ENCODE data around the gene CLCN7. TPM values are rescaled to one million over a fixed set of nuclear protein-coding genes. Genes with fewer than 3 reads are reported as not detected.

CLCN7 gene
- total RNA-seq, 6 donors from 2014 or later = 78.0 to 463 (median 147) TPM

DNA sequence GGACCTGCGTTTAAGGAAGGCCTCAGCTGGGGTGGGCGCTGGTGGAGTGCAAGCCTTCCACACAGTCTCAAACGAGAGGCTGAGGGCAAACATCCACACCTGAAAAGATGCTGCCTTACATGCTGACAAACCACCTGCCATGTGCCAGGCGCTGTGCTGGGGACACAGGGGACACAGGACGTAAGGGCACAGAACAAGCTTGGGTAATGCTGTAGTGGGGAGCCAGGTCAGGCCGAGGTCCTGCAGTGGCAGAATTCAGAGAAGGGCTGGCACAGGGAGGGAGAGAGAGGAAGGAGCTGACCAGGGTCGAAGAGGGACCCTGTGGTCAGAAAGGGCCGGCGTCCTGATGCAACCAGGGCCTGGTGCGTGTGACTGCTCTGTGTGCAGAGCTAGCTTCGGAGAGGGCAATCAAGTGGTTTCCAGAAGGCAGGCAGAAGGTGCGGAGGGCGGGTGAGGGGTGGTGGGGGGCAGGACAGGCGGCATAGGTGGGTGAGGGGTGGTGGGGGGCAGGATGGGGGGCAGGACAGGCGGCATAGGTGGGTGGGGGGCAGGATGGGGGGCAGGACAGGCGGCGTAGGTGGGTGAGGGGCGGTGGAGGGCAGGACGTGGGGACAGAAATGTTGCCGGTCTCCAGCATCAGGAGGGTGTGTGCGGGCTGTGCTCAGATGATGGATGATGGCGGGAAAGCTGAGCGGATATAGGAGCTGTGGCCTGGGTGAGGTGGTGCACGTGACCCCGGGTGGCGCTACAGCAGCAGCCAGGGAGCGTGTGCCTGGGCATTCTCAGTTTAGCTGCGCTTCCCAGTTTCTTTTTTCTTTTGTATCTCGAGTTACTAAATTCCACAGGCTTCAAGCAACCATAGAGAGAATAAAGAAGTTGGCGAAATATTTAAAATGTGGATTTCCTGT lies 37.1 kb upstream of the CLCN7 start:
- peaks cover 0 to 36% (median 11%) of the 10 kb centered on the region in 4 donors for H3K36me3 ChIP-seq
- no peaks in the 10 kb centered on the region for H3K27me3 ChIP-seq
- WGBS, 2 donors = 53 to 74% methylated on average over 27 to 29 of the region's 30 CpGs
- ATAC-seq (ENCODE audit: low FRiP score in 2 of 2) = no peak
- H3K4me3 ChIP-seq = no peak overlapping the region
- peak overlapping the region in 3 of 4 donors; percentile 12 to 88 (median 17) for H3K27ac ChIP-seq
- peak in 1 of 2 donors; percentile 40 for DNase-seq
- peaks cover 24 to 52% (median 27%) of the 10 kb centered on the region in 4 donors for H3K4me1 ChIP-seq
- TF ChIP-seq, protein P1, sequence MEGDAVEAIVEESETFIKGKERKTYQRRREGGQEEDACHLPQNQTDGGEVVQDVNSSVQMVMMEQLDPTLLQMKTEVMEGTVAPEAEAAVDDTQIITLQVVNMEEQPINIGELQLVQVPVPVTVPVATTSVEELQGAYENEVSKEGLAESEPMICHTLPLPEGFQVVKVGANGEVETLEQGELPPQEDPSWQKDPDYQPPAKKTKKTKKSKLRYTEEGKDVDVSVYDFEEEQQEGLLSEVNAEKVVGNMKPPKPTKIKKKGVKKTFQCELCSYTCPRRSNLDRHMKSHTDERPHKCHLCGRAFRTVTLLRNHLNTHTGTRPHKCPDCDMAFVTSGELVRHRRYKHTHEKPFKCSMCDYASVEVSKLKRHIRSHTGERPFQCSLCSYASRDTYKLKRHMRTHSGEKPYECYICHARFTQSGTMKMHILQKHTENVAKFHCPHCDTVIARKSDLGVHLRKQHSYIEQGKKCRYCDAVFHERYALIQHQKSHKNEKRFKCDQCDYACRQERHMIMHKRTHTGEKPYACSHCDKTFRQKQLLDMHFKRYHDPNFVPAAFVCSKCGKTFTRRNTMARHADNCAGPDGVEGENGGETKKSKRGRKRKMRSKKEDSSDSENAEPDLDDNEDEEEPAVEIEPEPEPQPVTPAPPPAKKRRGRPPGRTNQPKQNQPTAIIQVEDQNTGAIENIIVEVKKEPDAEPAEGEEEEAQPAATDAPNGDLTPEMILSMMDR (IDR thresholded peaks at IDR 0.05) = no peak
- TF ChIP-seq EP300 (IDR thresholded peaks at IDR 0.05) = no peak
- TF ChIP-seq POLR2AphosphoS5 (IDR thresholded peaks at IDR 0.05) = no peak
- no peak for TF ChIP-seq POLR2A (IDR thresholded peaks at IDR 0.05)
- H3K9me3 ChIP-seq = peaks cover 0 to 6% (median 3%) of the 10 kb centered on the region in 4 donors

DNA sequence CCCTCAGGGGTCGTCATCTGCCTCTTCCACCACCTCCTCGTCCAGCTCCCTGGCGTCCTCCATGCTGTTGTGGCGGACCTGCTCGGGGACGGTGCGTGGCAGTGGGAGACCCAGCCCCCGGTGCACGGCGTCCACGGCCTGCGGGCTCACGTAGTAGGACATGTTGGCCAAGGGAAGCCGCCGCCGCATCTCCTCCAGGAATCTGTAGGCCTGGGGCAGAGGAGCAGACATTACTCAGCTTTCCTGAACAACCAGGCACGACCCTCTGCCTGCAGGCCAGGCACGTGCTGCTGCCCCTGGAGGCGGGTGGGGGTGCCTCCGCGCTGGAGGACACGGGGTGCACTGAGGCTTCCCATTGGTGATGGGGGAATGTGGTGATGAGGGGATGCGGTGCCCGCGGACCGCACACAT lies 36.1 kb upstream of the CLCN7 start:
- no peak overlapping the region for H3K4me3 ChIP-seq
- H3K27me3 ChIP-seq = no peaks in the 10 kb centered on the region
- peaks cover 0 to 6% (median 3%) of the 10 kb centered on the region in 4 donors for H3K9me3 ChIP-seq
- H3K4me1 ChIP-seq = peaks cover 24 to 52% (median 27%) of the 10 kb centered on the region in 4 donors
- H3K36me3 ChIP-seq = peaks cover 0 to 46% (median 15%) of the 10 kb centered on the region in 4 donors
- H3K27ac ChIP-seq = peak overlapping the region in 2 of 4 donors; percentile 4 to 88
- TF ChIP-seq POLR2AphosphoS5 (IDR thresholded peaks at IDR 0.05) (no peak), EP300 (IDR thresholded peaks at IDR 0.05) (no peak), POLR2A (IDR thresholded peaks at IDR 0.05) (no peak)
- TF ChIP-seq, protein P1 (IDR thresholded peaks at IDR 0.05) = no peak
- peak in 1 of 2 donors; percentile 81 for DNase-seq
- 93 to 95% methylated on average over 21 to 26 of the region's 26 CpGs for WGBS, 2 donors
- ATAC-seq (ENCODE audit: low FRiP score in 2 of 2) = no peak

DNA sequence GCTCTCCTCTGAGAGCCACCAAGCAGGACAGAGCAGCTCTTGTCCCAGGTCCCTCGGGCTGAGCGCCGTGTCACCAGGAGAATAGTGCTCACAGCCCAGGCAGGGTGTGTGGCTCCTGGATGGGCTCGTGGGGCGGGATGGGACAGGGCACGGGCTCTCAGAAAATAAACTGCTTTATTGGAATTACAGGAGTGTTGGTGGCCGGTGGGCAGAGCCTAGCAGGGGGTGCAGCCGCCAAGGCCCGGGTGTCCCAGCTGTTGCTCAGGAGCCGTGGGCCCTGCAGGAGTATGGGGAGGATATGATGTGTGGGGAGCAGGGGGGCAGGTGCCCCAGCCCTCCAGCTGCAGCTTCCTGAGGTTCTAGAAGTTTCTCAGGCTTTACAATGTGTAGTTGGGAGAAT lies 35.4 kb upstream of the CLCN7 start:
- Histone ChIP-seq H3K36me3 (peaks cover 0 to 52% (median 18%) of the 10 kb centered on the region in 4 donors), H3K27me3 (no peaks in the 10 kb centered on the region), H3K27ac (peak overlapping the region; percentile 66 to 88 (median 82)), H3K4me3 (no peak overlapping the region), H3K9me3 (peaks cover 0 to 6% (median 3%) of the 10 kb centered on the region in 4 donors), H3K4me1 (peaks cover 24 to 52% (median 27%) of the 10 kb centered on the region in 4 donors)
- DNase-seq (no peak), ATAC-seq (ENCODE audit: low FRiP score in 2 of 2) (no peak)
- WGBS, 2 donors = 78 to 80% methylated on average over 1 to 10 of the region's 10 CpGs
- no peak for TF ChIP-seq POLR2A (IDR thresholded peaks at IDR 0.05)
- no peak for TF ChIP-seq POLR2AphosphoS5 (IDR thresholded peaks at IDR 0.05)
- no peak for TF ChIP-seq EP300 (IDR thresholded peaks at IDR 0.05)
- TF ChIP-seq, protein P1 (IDR thresholded peaks at IDR 0.05) = no peak

DNA sequence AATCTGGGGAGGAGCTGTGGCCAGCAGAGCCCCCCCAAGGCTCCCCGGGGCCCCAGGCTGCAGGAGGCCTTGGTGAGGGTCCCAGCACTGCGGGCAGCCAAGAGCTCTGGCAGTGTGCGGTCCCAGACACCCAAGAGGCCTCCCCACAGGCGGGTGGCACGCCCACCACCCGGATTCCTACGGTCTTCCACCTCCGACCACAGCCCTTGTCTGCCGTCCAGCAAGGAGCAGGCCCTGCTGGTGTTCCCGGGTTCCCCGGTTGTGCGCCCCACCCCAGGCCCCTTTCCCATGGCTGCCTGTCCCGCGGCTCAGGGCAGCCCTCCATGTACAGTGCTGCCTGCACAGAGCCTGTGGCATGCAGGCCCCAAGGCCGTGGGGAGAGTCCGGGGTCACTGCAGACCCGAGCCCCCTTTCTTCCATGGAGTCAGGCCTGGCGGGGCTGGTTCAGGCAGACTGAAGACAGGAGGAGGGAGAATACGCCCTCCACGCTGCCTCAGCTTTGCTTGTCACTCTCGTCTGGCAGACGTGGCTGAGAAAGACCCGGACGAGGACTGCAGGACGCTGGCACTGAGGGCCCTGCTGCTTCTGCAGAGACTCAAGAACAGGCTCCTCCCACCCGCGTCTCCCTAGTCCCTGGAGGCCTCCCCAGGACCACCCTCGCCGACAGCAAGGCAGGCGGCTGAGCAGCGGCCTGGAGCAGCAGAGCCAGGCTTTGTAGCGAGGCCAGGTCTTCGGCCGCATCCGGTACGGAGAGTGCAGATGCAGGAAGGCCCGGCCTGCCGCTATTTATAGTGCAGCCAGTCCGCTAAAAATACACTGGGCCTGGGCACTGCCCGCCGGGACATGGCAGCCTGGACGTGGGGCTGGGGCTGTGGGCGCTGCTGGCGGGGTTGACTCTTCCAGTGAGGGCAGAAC lies 34.7 kb upstream of the CLCN7 start:
- WGBS, 2 donors = 65% methylated on average over 20 of the region's 44 CpGs; no CpG with 5 or more reads in 1 of the 2 donors
- Histone ChIP-seq H3K27me3 (no peaks in the 10 kb centered on the region), H3K27ac (peak overlapping the region; percentile 66 to 88 (median 82)), H3K36me3 (peaks cover 0 to 52% (median 18%) of the 10 kb centered on the region in 4 donors), H3K9me3 (peaks cover 0 to 6% (median 3%) of the 10 kb centered on the region in 4 donors), H3K4me1 (peaks cover 24 to 52% (median 27%) of the 10 kb centered on the region in 4 donors), H3K4me3 (peak overlapping the region in 1 of 4 donors; percentile 12)
- DNase-seq (peak; percentile 43 to 73), ATAC-seq (ENCODE audit: low FRiP score in 2 of 2) (no peak)
- TF ChIP-seq POLR2A (IDR thresholded peaks at IDR 0.05) (peak in 1 of 4 donors; percentile 16), POLR2AphosphoS5 (IDR thresholded peaks at IDR 0.05) (peak; percentile 16 to 80), EP300 (IDR thresholded peaks at IDR 0.05) (peak in 1 of 4 donors; percentile 3)
- TF ChIP-seq, protein P1 (IDR thresholded peaks at IDR 0.05) = no peak

Measured in upper lobe of left lung (tissue), 6 donors.